Epithelial cell of esophagus (primary cell): Measurements from ENCODE around the gene PLEKHH2.

Source experiments
- DNase-seq: peaks from one replicate; pipeline ENCODE4 v3.0.0; 2010; ENCODE audit warnings: low read depth
- H3K4me3 ChIP-seq: 2 replicates; pipeline ENCODE4 v1.5.1; 2011; ENCODE audit warnings: mild to moderate bottlenecking, low read length, control low read depth
- TF ChIP-seq, protein P1 (sequence below): IDR thresholded peaks from 2 replicates; pipeline ENCODE4 v1.5.1; 2011; ENCODE audit warnings: low read depth, mild to moderate bottlenecking, low read length, control low read depth, inconsistent platforms; ENCODE audit not compliant: insufficient read depth; ENCODE audit errors: missing control alignments

The PLEKHH2 gene

DNA sequence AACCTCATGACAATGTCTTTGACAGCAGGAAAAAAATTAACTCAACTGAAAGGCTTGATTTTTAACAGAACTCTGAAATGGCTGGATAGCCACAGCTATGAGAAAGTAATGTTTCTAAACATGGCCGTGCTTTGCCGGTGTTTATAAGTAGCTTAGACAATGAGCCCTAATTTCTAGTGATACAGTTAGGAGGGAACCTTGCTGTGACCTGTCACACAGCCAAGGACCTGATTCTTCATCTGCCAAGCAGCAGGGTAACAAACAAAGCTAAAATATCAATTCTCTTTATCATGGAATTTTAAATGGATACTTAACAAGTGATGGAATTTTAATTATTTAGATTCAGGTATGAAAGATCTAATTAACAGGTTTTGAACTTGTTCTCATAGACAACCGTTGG is 112.5 kb downstream of the PLEKHH2 start:
- TF ChIP-seq, protein P1, sequence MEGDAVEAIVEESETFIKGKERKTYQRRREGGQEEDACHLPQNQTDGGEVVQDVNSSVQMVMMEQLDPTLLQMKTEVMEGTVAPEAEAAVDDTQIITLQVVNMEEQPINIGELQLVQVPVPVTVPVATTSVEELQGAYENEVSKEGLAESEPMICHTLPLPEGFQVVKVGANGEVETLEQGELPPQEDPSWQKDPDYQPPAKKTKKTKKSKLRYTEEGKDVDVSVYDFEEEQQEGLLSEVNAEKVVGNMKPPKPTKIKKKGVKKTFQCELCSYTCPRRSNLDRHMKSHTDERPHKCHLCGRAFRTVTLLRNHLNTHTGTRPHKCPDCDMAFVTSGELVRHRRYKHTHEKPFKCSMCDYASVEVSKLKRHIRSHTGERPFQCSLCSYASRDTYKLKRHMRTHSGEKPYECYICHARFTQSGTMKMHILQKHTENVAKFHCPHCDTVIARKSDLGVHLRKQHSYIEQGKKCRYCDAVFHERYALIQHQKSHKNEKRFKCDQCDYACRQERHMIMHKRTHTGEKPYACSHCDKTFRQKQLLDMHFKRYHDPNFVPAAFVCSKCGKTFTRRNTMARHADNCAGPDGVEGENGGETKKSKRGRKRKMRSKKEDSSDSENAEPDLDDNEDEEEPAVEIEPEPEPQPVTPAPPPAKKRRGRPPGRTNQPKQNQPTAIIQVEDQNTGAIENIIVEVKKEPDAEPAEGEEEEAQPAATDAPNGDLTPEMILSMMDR: no peak
- no peak for DNase-seq

DNA sequence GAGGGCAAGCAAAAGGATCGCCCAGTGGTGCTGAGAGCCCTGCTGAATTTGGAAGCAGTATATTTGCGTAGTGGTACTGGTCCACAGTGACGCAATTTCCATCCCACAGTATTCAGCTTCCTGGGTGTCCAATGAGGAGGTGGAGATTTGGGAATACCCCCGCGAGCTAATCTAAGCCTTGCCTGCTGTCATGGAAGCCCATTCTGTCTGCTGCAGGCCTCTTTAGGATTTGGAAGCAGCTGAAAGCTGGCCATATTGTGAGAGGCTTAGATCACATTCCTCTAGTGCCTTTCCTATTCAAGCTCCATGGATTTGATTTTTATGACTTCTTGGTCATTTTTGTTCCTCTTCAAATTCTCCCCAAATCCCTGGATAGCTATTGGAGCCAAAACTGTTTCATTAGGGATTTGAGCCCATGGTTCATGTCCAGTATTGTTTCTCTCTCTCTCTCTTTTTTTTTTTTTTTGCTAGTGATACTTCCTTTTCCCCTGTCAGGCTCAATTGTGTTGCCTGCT is 114.5 kb downstream of the PLEKHH2 start:
- TF ChIP-seq, protein P1: no peak
- no peak overlapping the region for H3K4me3 ChIP-seq
- no peak for DNase-seq

More for the DNA sequence above, 112.5 kb downstream of the PLEKHH2 start:
- no peak overlapping the region for H3K4me3 ChIP-seq

DNA sequence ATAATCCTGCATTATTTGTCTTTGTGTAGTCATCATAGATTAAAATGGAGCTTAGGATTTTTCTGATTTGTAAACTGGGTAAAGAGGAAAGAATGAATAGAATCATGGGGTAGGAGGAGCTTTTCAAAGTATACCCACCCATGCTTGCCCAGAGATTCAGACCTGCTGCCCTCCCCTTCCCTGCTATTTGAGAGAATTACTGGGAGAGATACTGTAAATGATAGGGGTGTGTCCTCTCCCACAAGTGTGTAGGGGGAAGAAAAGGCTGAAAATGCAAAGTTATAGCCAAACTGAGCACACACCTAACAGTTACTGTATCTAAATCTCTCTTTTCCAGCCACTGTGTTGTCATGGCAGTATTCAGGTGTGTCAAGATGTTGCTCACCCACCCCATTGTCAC is 115.2 kb downstream of the PLEKHH2 start:
- no peak for DNase-seq
- H3K4me3 ChIP-seq: no peak overlapping the region
- TF ChIP-seq, protein P1: no peak

DNA sequence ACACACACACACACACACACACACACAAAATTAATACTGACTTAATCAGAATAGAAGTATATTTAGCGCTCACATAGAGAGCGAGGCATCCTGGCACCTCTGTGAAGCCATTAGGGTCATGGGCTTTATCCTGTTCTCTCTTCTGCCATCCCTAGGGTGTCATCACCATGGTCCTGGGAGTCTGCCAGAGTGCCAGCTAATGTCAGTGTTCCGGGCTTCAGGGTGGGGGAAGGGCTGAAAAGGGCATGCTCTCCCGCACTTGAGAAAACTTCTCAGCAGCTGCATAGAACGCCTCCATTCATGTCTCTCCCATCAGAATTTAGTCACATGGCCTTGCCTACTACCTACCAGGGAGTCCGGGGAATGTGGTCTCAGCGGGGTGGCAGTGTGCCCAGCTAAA is 117.1 kb downstream of the PLEKHH2 start:
- DNase-seq: no peak
- no peak overlapping the region for H3K4me3 ChIP-seq
- TF ChIP-seq, protein P1: no peak

DNA sequence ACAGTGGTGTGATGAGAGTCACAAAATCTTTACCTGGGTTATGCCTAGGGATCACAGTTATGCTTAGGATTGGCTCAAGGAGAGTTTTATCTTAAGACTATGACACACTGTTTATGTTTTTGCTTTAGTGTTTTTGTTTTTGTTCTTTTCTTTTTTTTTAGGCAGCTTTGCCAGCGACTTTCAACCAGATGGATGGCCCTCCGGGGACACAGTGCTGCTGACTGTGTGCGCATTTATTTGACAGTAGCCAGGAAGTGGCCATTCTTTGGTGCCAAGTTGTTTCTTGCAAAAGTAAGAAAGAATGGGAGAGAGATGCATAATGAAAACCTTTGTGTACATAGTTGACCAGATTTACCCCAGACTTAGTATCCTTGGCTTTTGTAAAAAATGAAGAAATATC is 121.7 kb downstream of the PLEKHH2 start:
- no peak overlapping the region for H3K4me3 ChIP-seq
- TF ChIP-seq, protein P1: no peak
- peak; percentile 13 for DNase-seq

DNA sequence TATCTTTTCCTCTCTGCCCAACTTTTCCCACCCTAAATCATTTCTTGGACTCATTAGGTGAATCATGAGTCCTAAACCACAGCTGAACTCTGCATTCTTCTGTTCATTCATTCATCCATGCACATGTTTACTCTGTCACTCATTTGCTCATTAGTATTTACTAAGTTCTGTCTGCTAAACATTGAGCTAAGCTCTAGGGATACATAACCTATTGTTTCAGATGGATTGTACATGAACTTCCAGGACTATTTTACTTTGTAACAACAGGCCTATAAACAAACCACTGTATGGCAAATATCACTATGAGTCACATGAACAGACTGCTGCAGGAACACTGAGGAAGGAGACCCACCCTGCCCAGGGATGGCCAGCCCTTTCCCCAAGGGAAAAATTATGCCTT is 122.1 kb downstream of the PLEKHH2 start:
- H3K4me3 ChIP-seq: no peak overlapping the region
- peak; percentile 79 for DNase-seq

DNA sequence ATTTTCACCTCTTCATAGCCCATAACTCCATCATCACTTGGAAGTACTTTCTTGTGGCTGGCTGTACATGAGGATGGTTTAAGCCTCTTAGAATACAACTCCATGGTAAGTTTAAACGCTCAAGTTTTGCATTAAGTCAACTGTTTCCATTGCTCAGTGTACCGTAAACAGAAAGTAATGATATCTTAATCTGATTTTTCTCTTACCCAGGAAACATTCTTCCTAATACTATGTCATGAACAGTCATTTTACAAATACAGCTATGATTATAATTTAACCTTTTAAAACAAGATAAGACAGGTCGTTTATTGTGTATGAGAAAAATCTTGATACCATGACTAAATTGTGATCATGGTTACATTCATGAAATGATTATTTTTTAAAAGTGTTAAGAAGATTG is 125.2 kb downstream of the PLEKHH2 start:
- no peak overlapping the region for H3K4me3 ChIP-seq
- TF ChIP-seq, protein P1: no peak
- DNase-seq: peak; percentile 21

More for the DNA sequence above, 122.1 kb downstream of the PLEKHH2 start:
- TF ChIP-seq, protein P1: no peak
